Ascending aorta (tissue), 2 donors: ENCODE measurements around the gene CMTM1. TPM values are rescaled to one million over a fixed set of nuclear protein-coding genes. Genes with fewer than 3 reads are reported as not detected.

ENCODE experiments used
- DNase-seq, 2 donors: peaks; one replicate each; pipeline ENCODE4 v3.0.0-alpha.2; 2019; ENCODE audit warnings: low spot score in 2 of 2
- H3K27ac ChIP-seq, 2 donors: fragments of 200-600 bp; sonication (generic); one replicate each; pipeline ENCODE4 v1.5.1; 2016 to 2017; ENCODE audit warnings: mild to moderate bottlenecking in 1 of 2
- H3K27me3 ChIP-seq: fragments of 200-600 bp; sonication (generic); one replicate; pipeline ENCODE4 v1.5.1; 2017
- H3K36me3 ChIP-seq, 2 donors: fragments of 200-600 bp; sonication (generic); one replicate each; pipeline ENCODE4 v1.5.1; 2016
- H3K4me1 ChIP-seq, 2 donors: fragments of 200-600 bp; sonication (generic); one replicate each; pipeline ENCODE4 v1.5.1; 2016 to 2017; ENCODE audit warnings: mild to moderate bottlenecking in 1 of 2
- H3K4me3 ChIP-seq, 2 donors: fragments of 200-600 bp; sonication (generic); one replicate each; pipeline ENCODE4 v1.5.1; 2016 to 2017; ENCODE audit warnings: mild to moderate bottlenecking in 1 of 2
- H3K9me3 ChIP-seq, 2 donors: fragments of 200-600 bp; sonication (generic); one replicate each; pipeline ENCODE4 v1.5.1; 2016
- intact Hi-C: fragments of 100-400 bp; cut with DNase I; formaldehyde crosslinking; loops from one replicate; pipeline ENCODE4 v1.15.1; 2023
- total RNA-seq: library from RNA; depleted of rRNA; stranded (reverse); fragments of >200 nt; gene quantifications from one replicate; pipeline ENCODE4 v1.1.0, GENCODE V29; 2016
- TF ChIP-seq, protein P1 (sequence below), 3 experiments: fragments of 200-600 bp in 2 of 3; fragments of 450-650 bp in 1 of 3; sonication (generic) in 2 of 3; IDR thresholded peaks; one replicate each; pipeline ENCODE4 v1.5.1; 2016 to 2019; ENCODE audit warnings: antibody characterized with exemption in 3 of 3, mild to moderate bottlenecking in 1 of 3, moderate library complexity in 1 of 3

The CMTM1 gene
- total RNA-seq, 1 donor from 2014 or later: not detected

DNA sequence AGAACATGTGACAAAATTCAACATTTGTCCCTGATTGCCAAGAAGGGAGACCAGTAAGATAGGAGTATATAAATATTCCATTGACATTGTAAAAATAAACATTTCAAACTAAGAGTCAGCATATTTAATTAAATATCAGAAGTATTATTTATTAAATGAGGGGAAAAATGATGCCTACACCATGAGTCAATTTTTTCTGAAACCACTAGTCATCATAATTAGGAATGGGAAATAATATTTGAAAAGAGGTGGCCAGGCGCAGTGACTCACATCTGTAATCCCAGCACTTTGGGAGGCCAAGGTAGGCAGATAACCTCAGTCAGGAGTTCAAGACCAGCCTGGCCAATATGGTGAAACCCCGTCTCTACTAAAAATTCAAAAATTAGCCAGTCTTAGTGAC is 2.1 kb downstream of the CMTM1 start:
- intact Hi-C loops: no loop called here
- Histone ChIP-seq H3K27ac (no peak overlapping the region), H3K36me3 (peaks cover 0 to 18% of the 10 kb centered on the region in 2 donors), H3K9me3 (no peaks in the 10 kb centered on the region), H3K4me1 (no peaks in the 10 kb centered on the region), H3K4me3 (no peak overlapping the region), H3K27me3 (no peaks in the 10 kb centered on the region)
- TF ChIP-seq, protein P1, sequence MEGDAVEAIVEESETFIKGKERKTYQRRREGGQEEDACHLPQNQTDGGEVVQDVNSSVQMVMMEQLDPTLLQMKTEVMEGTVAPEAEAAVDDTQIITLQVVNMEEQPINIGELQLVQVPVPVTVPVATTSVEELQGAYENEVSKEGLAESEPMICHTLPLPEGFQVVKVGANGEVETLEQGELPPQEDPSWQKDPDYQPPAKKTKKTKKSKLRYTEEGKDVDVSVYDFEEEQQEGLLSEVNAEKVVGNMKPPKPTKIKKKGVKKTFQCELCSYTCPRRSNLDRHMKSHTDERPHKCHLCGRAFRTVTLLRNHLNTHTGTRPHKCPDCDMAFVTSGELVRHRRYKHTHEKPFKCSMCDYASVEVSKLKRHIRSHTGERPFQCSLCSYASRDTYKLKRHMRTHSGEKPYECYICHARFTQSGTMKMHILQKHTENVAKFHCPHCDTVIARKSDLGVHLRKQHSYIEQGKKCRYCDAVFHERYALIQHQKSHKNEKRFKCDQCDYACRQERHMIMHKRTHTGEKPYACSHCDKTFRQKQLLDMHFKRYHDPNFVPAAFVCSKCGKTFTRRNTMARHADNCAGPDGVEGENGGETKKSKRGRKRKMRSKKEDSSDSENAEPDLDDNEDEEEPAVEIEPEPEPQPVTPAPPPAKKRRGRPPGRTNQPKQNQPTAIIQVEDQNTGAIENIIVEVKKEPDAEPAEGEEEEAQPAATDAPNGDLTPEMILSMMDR (IDR thresholded peaks at IDR 0.05): no peak
- no peak for DNase-seq

- Histone ChIP-seq H3K36me3 (peaks cover 0 to 18% of the 10 kb centered on the region in 2 donors), H3K27ac (no peak overlapping the region), H3K9me3 (no peaks in the 10 kb centered on the region), H3K27me3 (no peaks in the 10 kb centered on the region), H3K4me1 (no peaks in the 10 kb centered on the region), H3K4me3 (no peak overlapping the region)
- no peak for DNase-seq
- intact Hi-C loops: no loop called here
- TF ChIP-seq, protein P1 (IDR thresholded peaks at IDR 0.05): no peak
Measured at GRCh38 chr16:66569131-66569530, 2.9 kb downstream of the CMTM1 start.

DNA sequence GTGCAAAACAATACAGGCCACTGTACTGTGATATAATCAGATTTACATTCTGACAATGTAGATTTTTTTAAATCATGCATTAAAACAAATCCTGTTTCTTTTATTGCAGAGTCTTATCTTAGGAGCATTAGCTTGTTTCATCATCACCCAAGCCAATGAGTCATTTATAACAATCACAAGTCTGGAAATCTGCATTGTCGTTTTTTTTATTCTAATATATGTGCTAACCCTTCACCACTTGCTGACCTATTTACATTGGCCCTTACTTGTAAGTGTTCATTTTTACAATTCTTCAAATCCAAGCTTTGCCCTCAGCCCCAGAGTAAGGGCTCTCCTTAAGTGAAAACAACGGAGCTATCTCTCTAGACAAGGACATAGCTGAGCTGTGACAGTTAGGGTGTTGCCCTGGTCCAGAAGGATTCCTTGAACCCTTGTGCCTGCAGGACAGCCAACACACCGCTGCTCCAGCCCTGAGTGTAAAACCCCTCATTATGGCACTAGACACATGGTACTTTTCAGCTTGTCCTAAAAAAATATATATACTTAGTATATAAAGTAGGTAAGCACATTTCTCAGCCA is 3.7 kb downstream of the CMTM1 start:
- H3K36me3 ChIP-seq: peaks cover 0 to 14% of the 10 kb centered on the region in 2 donors
- no peak overlapping the region for H3K27ac ChIP-seq
- H3K4me1 ChIP-seq: no peaks in the 10 kb centered on the region
- DNase-seq: no peak
- intact Hi-C loops: no loop called here
- no peaks in the 10 kb centered on the region for H3K27me3 ChIP-seq
- TF ChIP-seq, protein P1 (IDR thresholded peaks at IDR 0.05): no peak
- H3K9me3 ChIP-seq: no peaks in the 10 kb centered on the region
- H3K4me3 ChIP-seq: no peak overlapping the region

DNA sequence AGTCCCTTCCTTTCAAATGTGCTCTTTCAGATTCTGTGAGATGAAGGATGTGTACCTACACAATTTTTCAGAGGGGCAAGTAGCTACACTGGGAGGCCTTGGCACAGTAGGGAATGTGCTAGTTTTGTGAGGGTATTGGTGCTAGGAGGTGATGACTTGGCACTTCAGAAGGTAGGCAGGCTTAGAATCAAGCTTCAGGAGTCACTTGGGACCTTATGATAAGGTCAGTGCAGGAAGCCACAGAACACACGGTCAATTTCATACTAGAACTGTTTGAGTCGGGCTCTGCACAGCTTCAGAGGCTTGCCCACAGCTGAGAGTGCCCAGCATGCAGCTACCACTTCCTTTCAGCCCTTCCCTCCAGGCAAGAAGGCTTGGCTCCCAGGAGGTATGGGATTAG is 6.1 kb downstream of the CMTM1 start:
- Histone ChIP-seq H3K9me3 (no peaks in the 10 kb centered on the region), H3K36me3 (no peaks in the 10 kb centered on the region), H3K27ac (no peak overlapping the region), H3K4me3 (no peak overlapping the region), H3K27me3 (no peaks in the 10 kb centered on the region), H3K4me1 (no peaks in the 10 kb centered on the region)
- TF ChIP-seq, protein P1 (IDR thresholded peaks at IDR 0.05): no peak
- intact Hi-C loops: no loop called here
- DNase-seq: no peak

DNA sequence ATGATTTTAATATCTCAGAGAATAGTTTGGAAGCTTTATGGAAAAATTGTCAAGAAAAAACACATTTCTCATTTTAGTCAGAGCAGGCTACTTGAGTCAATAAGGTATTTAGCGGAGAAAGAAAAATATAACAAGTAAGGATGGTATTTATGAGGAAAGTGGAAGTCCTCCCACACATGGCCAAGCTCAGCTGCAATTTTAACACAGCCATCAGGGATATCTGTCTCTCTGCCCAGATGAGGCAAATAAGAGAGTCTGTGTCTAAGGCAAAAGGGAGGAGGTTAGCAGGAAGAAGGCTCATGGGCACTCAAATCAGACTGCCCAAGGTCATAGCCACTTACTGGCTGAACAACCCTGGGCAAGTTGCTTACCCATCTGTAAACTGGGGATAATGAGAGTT is 7.8 kb downstream of the CMTM1 start:
- intact Hi-C loops: no loop called here
- Histone ChIP-seq H3K27ac (no peak overlapping the region), H3K4me1 (peaks cover 0 to 4% of the 10 kb centered on the region in 2 donors), H3K27me3 (no peaks in the 10 kb centered on the region), H3K9me3 (no peaks in the 10 kb centered on the region), H3K4me3 (no peak overlapping the region), H3K36me3 (no peaks in the 10 kb centered on the region)
- DNase-seq: no peak
- TF ChIP-seq, protein P1 (IDR thresholded peaks at IDR 0.05): no peak

DNA sequence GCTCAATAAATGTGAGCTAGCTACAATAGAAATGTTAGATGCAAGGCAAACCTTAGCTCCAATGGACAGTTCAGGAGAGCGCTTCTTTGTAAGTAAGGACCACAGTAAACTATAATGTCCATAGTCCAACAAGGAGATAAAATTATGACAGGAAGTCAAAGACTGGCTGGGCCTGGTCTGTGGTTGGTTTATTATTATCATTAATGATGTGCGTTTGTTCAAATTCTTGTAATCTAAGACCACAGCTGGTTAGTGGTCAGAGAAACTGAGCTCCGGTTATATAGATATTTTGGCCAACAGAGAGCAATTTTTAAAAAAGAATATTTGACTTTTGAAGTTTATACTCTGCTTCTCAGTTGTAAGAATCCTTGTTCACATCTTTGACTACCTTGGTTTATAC is 8.3 kb downstream of the CMTM1 start:
- Histone ChIP-seq H3K27ac (no peak overlapping the region), H3K4me1 (peaks cover 0 to 6% of the 10 kb centered on the region in 2 donors), H3K9me3 (no peaks in the 10 kb centered on the region), H3K4me3 (no peak overlapping the region), H3K27me3 (no peaks in the 10 kb centered on the region), H3K36me3 (no peaks in the 10 kb centered on the region)
- intact Hi-C loops: no loop called here
- TF ChIP-seq, protein P1 (IDR thresholded peaks at IDR 0.05): no peak
- no peak for DNase-seq
